Fibroblast of skin of right biceps (primary cell): ENCODE measurements around the gene C14orf119.

Source experiments
- DNase-seq: peaks from one replicate; pipeline ENCODE4 v3.0.0-alpha.2; 2013

The C14orf119 gene

GRCh38 chr14:23062002-23062401, 33.3 kb upstream of the C14orf119 start:
- peak; percentile 97 for DNase-seq

- no peak for DNase-seq
Measured at GRCh38 chr14:23063601-23064000, 31.7 kb upstream of the C14orf119 start.

- no peak for DNase-seq
Measured at GRCh38 chr14:23066368-23066767, 28.9 kb upstream of the C14orf119 start.

GRCh38 chr14:23066855-23067744, 28.2 kb upstream of the C14orf119 start:
- no peak for DNase-seq

GRCh38 chr14:23067847-23068788, 27.2 kb upstream of the C14orf119 start:
- no peak for DNase-seq

GRCh38 chr14:23068789-23069412, 26.4 kb upstream of the C14orf119 start:
- peak; percentile 90 for DNase-seq

GRCh38 chr14:23069413-23069806, 25.9 kb upstream of the C14orf119 start:
- DNase-seq: no peak

- no peak for DNase-seq
Measured at GRCh38 chr14:23070262-23071129, 24.8 kb upstream of the C14orf119 start.

GRCh38 chr14:23071244-23071920, 23.9 kb upstream of the C14orf119 start:
- peak; percentile 93 for DNase-seq

- DNase-seq: no peak
Measured at GRCh38 chr14:23071921-23072539, 23.3 kb upstream of the C14orf119 start.

GRCh38 chr14:23074906-23075305, 20.4 kb upstream of the C14orf119 start:
- no peak for DNase-seq

GRCh38 chr14:23076785-23077408, 18.4 kb upstream of the C14orf119 start:
- DNase-seq: peak; percentile 33

GRCh38 chr14:23077962-23078361, 17.3 kb upstream of the C14orf119 start:
- no peak for DNase-seq

- DNase-seq: peak; percentile 86
Measured at GRCh38 chr14:23078692-23079116, 16.6 kb upstream of the C14orf119 start.

GRCh38 chr14:23079716-23080115, 15.6 kb upstream of the C14orf119 start:
- peak; percentile 48 for DNase-seq

GRCh38 chr14:23080474-23080873, 14.8 kb upstream of the C14orf119 start:
- DNase-seq: no peak

- no peak for DNase-seq
Measured at GRCh38 chr14:23085458-23085857, 9.8 kb upstream of the C14orf119 start.

GRCh38 chr14:23086565-23086964, 8.7 kb upstream of the C14orf119 start:
- no peak for DNase-seq

- no peak for DNase-seq
Measured at GRCh38 chr14:23089498-23090253, 5.6 kb upstream of the C14orf119 start.

- DNase-seq: no peak
Measured at GRCh38 chr14:23090254-23090636, 5.1 kb upstream of the C14orf119 start.
